ENCODE measurements around the gene DPP10.
A peak's percentile ranks its signal among the peaks of the same experiment; 100 is the strongest.

DNA sequence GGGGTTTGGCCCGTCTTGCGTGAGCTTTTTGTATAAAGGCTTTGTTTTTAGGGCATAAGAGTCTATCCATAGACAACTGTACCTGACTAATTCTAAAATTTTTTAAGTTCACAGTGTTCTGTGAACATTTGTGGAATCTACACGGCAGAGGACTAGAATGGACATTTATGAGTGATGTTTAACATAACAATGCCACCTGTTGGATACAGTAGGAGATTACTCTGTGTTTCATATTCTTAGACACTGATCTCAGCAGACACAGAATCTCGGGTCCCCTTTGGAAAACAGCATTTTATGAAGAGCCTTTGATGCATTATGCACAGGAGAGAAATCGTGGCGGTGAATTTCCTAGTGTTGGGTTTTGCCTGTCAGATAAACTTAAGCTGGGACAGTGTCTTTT, 752.2 kb downstream of the DPP10 start:
- TF ChIP-seq, protein P1, sequence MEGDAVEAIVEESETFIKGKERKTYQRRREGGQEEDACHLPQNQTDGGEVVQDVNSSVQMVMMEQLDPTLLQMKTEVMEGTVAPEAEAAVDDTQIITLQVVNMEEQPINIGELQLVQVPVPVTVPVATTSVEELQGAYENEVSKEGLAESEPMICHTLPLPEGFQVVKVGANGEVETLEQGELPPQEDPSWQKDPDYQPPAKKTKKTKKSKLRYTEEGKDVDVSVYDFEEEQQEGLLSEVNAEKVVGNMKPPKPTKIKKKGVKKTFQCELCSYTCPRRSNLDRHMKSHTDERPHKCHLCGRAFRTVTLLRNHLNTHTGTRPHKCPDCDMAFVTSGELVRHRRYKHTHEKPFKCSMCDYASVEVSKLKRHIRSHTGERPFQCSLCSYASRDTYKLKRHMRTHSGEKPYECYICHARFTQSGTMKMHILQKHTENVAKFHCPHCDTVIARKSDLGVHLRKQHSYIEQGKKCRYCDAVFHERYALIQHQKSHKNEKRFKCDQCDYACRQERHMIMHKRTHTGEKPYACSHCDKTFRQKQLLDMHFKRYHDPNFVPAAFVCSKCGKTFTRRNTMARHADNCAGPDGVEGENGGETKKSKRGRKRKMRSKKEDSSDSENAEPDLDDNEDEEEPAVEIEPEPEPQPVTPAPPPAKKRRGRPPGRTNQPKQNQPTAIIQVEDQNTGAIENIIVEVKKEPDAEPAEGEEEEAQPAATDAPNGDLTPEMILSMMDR (IDR thresholded peaks at IDR 0.05), result peak; percentile 27; the same call in 1 of the 2 replicates
- TF ChIP-seq POLR2AphosphoS5 (IDR thresholded peaks at IDR 0.05; ENCODE audit: low read depth, low read length) (no peak), SIN3A (IDR thresholded peaks at IDR 0.05; ENCODE audit: borderline replicate concordance, insufficient read depth, low read depth, low read length) (no peak)
- TF ChIP-seq, protein P2, sequence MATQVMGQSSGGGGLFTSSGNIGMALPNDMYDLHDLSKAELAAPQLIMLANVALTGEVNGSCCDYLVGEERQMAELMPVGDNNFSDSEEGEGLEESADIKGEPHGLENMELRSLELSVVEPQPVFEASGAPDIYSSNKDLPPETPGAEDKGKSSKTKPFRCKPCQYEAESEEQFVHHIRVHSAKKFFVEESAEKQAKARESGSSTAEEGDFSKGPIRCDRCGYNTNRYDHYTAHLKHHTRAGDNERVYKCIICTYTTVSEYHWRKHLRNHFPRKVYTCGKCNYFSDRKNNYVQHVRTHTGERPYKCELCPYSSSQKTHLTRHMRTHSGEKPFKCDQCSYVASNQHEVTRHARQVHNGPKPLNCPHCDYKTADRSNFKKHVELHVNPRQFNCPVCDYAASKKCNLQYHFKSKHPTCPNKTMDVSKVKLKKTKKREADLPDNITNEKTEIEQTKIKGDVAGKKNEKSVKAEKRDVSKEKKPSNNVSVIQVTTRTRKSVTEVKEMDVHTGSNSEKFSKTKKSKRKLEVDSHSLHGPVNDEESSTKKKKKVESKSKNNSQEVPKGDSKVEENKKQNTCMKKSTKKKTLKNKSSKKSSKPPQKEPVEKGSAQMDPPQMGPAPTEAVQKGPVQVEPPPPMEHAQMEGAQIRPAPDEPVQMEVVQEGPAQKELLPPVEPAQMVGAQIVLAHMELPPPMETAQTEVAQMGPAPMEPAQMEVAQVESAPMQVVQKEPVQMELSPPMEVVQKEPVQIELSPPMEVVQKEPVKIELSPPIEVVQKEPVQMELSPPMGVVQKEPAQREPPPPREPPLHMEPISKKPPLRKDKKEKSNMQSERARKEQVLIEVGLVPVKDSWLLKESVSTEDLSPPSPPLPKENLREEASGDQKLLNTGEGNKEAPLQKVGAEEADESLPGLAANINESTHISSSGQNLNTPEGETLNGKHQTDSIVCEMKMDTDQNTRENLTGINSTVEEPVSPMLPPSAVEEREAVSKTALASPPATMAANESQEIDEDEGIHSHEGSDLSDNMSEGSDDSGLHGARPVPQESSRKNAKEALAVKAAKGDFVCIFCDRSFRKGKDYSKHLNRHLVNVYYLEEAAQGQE (IDR thresholded peaks at IDR 0.05; ENCODE audit: insufficient read depth in 1 of 2, low read depth in 2 of 2, low read length in 1 of 2), result no peak
